GM12878 (cell line): ENCODE measurements around the gene FAM170B. TPM values are rescaled to one million over a fixed set of nuclear protein-coding genes. Genes with fewer than 3 reads are reported as not detected.

Experiments used
- ATAC-seq: fragments of 200-7000 bp; cut with Tn5 transposase; 3 replicates; pipeline ENCODE4 v1.9.1; 2020; ENCODE audit warnings: mild to moderate bottlenecking, moderate library complexity
- BruUV-seq: library from RNA; stranded (reverse); fragments of 400-500 nt; replicated peaks from 2 replicates; lab custom pipeline; 2021; lab: Mats Ljungman, UMichigan
- CTCF ChIA-PET: fragments of 300-600 bp; sonication (Branson Sonifier 250); formaldehyde crosslinking; extraction: SDS; loops from one replicate; lab custom pipeline; 2021; ENCODE audit warnings: inconsistent platforms; lab: Yijun Ruan, JAX
- POLR2A ChIA-PET: fragments of 350-600 bp; formaldehyde crosslinking; extraction: SDS; loops from one replicate; lab custom pipeline; 2021; ENCODE audit warnings: inconsistent platforms; lab: Charles Lee
- RAD21 ChIA-PET: fragments of 300-600 bp; sonication (Branson Sonifier 250); formaldehyde crosslinking; loops from one replicate; lab custom pipeline; 2023; ENCODE audit warnings: antibody characterized with exemption; ENCODE audit not compliant: unreplicated experiment; lab: Charles Lee
- SMC1A ChIA-PET: fragments of 300-600 bp; sonication (Branson Sonifier 250); formaldehyde crosslinking; loops from one replicate; lab custom pipeline; 2023; ENCODE audit not compliant: unreplicated experiment, uncharacterized antibody; lab: Charles Lee
- DNase-seq: peaks from one replicate; pipeline ENCODE4 v3.0.0-alpha.2; 2011; ENCODE audit warnings: low read depth, low spot score
- FAIRE-seq: peaks from 3 replicates; lab custom pipeline; 2011; peaks lifted over from hg19 to GRCh38; lab: Jason Lieb, UNC
- H2AFZ ChIP-seq: 2 replicates; pipeline ENCODE4 v1.6.0; 2011; ENCODE audit warnings: low read depth, low read length, control low read depth; ENCODE audit not compliant: control insufficient read depth
- H3K27ac ChIP-seq: 2 replicates; pipeline ENCODE4 v1.5.1; 2011; ENCODE audit warnings: control low read depth; ENCODE audit not compliant: control insufficient read depth, insufficient read depth
- H3K27me3 ChIP-seq, 2 experiments: replicated peaks in 1 of 2; 2 replicates each; pipeline versions ENCODE4 v1.6.0 to v1.6.1; 2011; ENCODE audit warnings: low read length in 1 of 2; ENCODE audit not compliant: control insufficient read depth in 2 of 2, insufficient read depth in 2 of 2
- H3K36me3 ChIP-seq, 2 experiments: 2 replicates each; pipeline ENCODE4 v1.5.1; 2011; ENCODE audit warnings: low read length in 1 of 2; ENCODE audit not compliant: control insufficient read depth in 2 of 2, insufficient read depth in 2 of 2
- H3K4me1 ChIP-seq: 2 replicates; pipeline ENCODE4 v1.6.1; 2011; ENCODE audit warnings: mild to moderate bottlenecking, low read length, moderate library complexity, mixed read lengths; ENCODE audit not compliant: control insufficient read depth, insufficient read depth
- H3K4me2 ChIP-seq: 2 replicates; pipeline ENCODE4 v1.6.0; 2011; ENCODE audit warnings: control low read depth; ENCODE audit not compliant: control insufficient read depth, insufficient read depth
- H3K4me3 ChIP-seq: fragments of 200-600 bp; sonication (generic); 2 replicates; pipeline ENCODE4 v1.5.1; 2016
- H3K79me2 ChIP-seq: 2 replicates; pipeline ENCODE4 v1.6.0; 2011; ENCODE audit warnings: low read length; ENCODE audit not compliant: control insufficient read depth, insufficient read depth
- H3K9ac ChIP-seq: 2 replicates; pipeline ENCODE4 v1.8.0; 2011; ENCODE audit warnings: low read length, control low read depth, mixed read lengths; ENCODE audit not compliant: control insufficient read depth, insufficient read depth
- H3K9me3 ChIP-seq: replicated peaks from 3 replicates; pipeline ENCODE4 v1.5.1; 2011; ENCODE audit warnings: mild to moderate bottlenecking, low read length; ENCODE audit not compliant: control insufficient read depth, insufficient read depth
- H4K20me1 ChIP-seq: 2 replicates; pipeline ENCODE4 v1.6.0; 2011; ENCODE audit not compliant: control insufficient read depth, insufficient read depth
- ATF7 ChIP-seq: fragments of 450-650 bp; IDR thresholded peaks from 2 replicates; pipeline ENCODE4 v1.6.1; 2016; ENCODE audit warnings: low read depth, mild to moderate bottlenecking
- CHD2 ChIP-seq: IDR thresholded peaks from 2 replicates; pipeline ENCODE4 v1.6.1; 2011; ENCODE audit warnings: low read depth, low read length, improper control_type of control experiment, borderline replicate concordance
- DPF2 ChIP-seq: fragments of 450-650 bp; IDR thresholded peaks from 2 replicates; pipeline ENCODE4 v1.6.1; 2017; ENCODE audit warnings: mild to moderate bottlenecking
- KDM1A ChIP-seq: fragments of 200-600 bp; sonication (generic); IDR thresholded peaks from 2 replicates; pipeline ENCODE4 v1.6.1; 2016; ENCODE audit warnings: borderline replicate concordance
- LARP7 ChIP-seq: fragments of 450-650 bp; IDR thresholded peaks from 2 replicates; pipeline ENCODE4 v1.6.1; 2017; ENCODE audit warnings: mild to moderate bottlenecking
- PAX5 ChIP-seq: IDR thresholded peaks from 2 replicates; pipeline ENCODE4 v1.6.1; 2011; ENCODE audit warnings: low read depth, low read length, borderline replicate concordance
- PAX8 ChIP-seq: fragments of 450-650 bp; IDR thresholded peaks from 2 replicates; pipeline ENCODE4 v1.6.1; 2017; ENCODE audit warnings: mild to moderate bottlenecking, moderate library complexity
- SMAD1 ChIP-seq: fragments of 450-650 bp; IDR thresholded peaks from 2 replicates; pipeline ENCODE4 v1.6.1; 2018; ENCODE audit warnings: mild to moderate bottlenecking, low read depth; ENCODE audit not compliant: partially characterized antibody
- SREBF2 ChIP-seq: IDR thresholded peaks from 2 replicates; pipeline ENCODE4 v1.6.1; 2012; ENCODE audit warnings: mild to moderate bottlenecking, low read length
- TBL1XR1 ChIP-seq: IDR thresholded peaks from 2 replicates; pipeline ENCODE4 v1.6.1; 2012; ENCODE audit warnings: low read depth, low read length, improper control_type of control experiment
- ZNF207 ChIP-seq: fragments of 450-650 bp; IDR thresholded peaks from 2 replicates; pipeline ENCODE4 v1.6.1; 2014; ENCODE audit warnings: antibody characterized with exemption, mild to moderate bottlenecking, borderline replicate concordance
- WGBS: methylation state at CpG from one replicate; pipeline ENCODE4 v1.1.6; 2016; ENCODE audit warnings: low lambda C conversion rate; ENCODE audit not compliant: insufficient replicate concordance, insufficient coverage; ENCODE audit errors: missing lambda C conversion rate; 5-methylcytosine and 5-hydroxymethylcytosine counted together
- in situ Hi-C: fragments of 300-500 bp; cut with MboI; formaldehyde crosslinking; loops from 9 replicates; pipeline ENCODE4 v1.14.3; 2018; ENCODE audit warnings: mixed read lengths
- intact Hi-C: fragments of 100-400 bp; cut with micrococcal nuclease; formaldehyde crosslinking; loops from one replicate; pipeline ENCODE4 v1.14.2; 2022; ENCODE audit not compliant: unreplicated experiment
- polyA plus RNA-seq, 11 experiments: library from polyadenylated mRNA; depleted of rRNA in 4 of 11; unstranded in 6 of 11; stranded (reverse) in 5 of 11; fragments of >200 nt; fragmentation: Nextera tagmentation in 4 of 11; fragmentation: Illumina TruSeq in 1 of 11; extraction: Ambion mirVana in 4 of 11; extraction: Trizol in 1 of 11; gene quantifications; 1 replicate in 1 of 11; 2 replicates in 10 of 11; pipeline versions ENCODE4 v1.2.1 to v1.2.3, GENCODE V29; 2011 to 2016; ENCODE audit warnings: inconsistent platforms in 2 of 11, missing spikeins in 2 of 11, low read depth in 1 of 11
- total RNA-seq, 4 experiments: library from RNA; depleted of rRNA in 3 of 4; stranded (reverse); fragments of >200 nt in 3 of 4; fragmentation: Illumina TruSeq in 1 of 4; extraction: Trizol in 1 of 4; gene quantifications; 2 replicates each; pipeline versions ENCODE4 v1.2.1 to v1.2.3, GENCODE V29; 2013 to 2021
- TF ChIP-seq, protein P1 (sequence below): IDR thresholded peaks from 2 replicates; pipeline ENCODE4 v1.6.1; 2012; ENCODE audit warnings: low read length, inconsistent platforms
- TF ChIP-seq, protein P2 (sequence below): fragments of 450-650 bp; IDR thresholded peaks from 2 replicates; pipeline ENCODE4 v1.6.1; 2016; ENCODE audit warnings: mild to moderate bottlenecking, moderate library complexity, borderline replicate concordance
- TF ChIP-seq, protein P3 (sequence below): fragments of 450-650 bp; IDR thresholded peaks from 2 replicates; pipeline ENCODE4 v1.6.1; 2017; ENCODE audit warnings: borderline replicate concordance

FAM170B gene
- total and polyA plus RNA-seq, 10 of the 15 experiments (the other 5 are each of a cell fraction or from before 2014, with no cell fraction given), result not detected

DNA sequence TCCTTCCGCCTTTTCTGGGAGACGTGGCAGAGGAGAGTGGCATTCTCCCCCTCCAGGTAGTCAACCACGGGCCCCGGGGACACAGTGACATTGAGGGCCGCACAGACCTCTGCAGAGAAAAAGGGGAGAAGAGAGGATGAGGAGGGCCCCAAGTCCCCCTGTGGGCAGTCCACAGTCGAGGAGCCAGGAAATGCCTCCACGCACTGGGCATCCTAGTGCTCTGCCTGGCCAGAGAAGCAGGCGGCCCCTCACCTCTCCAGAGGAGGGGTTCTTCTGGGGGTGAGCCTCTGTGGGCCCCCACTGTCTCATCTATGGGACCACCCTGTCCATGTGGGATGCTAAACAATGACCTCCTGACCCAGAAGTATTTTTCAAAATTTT is 25.9 kb downstream of the FAM170B start (continued):
- TF ChIP-seq SMAD1 (no peak), LARP7 (no peak), DPF2 (no peak), TBL1XR1 (no peak), ATF7 (no peak)
- TF ChIP-seq, all 136 proteins: peak for 0

DNA sequence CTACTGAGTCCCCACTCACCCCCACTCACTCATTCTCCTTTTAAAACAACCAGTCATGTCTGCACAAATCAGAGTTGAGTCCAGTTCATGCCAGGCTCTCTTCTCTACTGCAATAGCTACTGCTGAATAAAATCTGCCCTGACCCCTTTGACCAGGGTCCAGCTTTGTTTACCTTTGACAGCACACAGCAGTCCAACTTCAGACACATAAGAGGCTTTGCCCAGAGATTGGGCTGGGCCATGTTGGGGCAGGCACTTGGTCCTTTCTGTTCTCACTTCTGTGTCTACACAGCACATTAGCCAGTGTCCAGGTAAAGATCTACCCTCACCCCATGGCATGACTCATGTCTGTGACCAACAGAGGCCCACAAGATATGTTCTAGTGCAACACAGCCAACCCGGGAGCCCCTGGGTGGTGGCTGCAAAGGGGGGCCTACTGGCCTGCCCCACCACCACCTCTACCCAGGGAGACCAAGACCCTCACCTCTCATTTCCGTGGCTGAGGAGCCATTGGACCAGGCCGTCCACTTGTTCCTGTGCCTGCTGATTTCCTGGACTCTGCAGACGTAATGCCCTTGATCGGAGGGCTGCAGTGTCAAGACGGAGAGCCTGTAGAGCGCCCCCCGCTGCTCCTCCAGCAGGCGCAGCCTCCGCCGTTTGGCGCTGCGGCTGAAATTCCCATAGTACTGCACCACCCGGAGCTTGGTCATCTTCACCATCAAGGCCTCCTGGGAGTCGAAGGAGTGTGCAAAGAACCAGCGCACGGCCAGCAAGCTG is 26.5 kb downstream of the FAM170B start:
- DNase-seq (no peak), FAIRE-seq (no peak), ATAC-seq (no peak)
- no peak overlapping the region for H3K27ac ChIP-seq
- H3K4me2 ChIP-seq, result no peak overlapping the region
- no peaks in the 10 kb centered on the region for H3K36me3 ChIP-seq
- POLR2A ChIA-PET, result no interaction called here
- SMC1A ChIA-PET, result no interaction called here
- RAD21 ChIA-PET, result no interaction called here
- no TSS peak for BruUV-seq
- 69% methylated on average over 17 of the region's 17 CpGs for WGBS
- no peak overlapping the region for H3K4me3 ChIP-seq
- intact Hi-C loops, result no loop called here
- no peaks in the 10 kb centered on the region for H4K20me1 ChIP-seq
- CTCF ChIA-PET, result no interaction called here
- H3K79me2 ChIP-seq, result no peaks in the 10 kb centered on the region
- H3K9me3 ChIP-seq, result no peaks in the 10 kb centered on the region
- in situ Hi-C loops, result no loop called here
- no peak overlapping the region for H2AFZ ChIP-seq
- H3K27me3 ChIP-seq, result no peaks in the 10 kb centered on the region; a peak in 1 of 4 replicates
- H3K4me1 ChIP-seq, result no peaks in the 10 kb centered on the region
- H3K9ac ChIP-seq, result no peak overlapping the region
- TF ChIP-seq CHD2, result no peak
- TF ChIP-seq, protein P1, sequence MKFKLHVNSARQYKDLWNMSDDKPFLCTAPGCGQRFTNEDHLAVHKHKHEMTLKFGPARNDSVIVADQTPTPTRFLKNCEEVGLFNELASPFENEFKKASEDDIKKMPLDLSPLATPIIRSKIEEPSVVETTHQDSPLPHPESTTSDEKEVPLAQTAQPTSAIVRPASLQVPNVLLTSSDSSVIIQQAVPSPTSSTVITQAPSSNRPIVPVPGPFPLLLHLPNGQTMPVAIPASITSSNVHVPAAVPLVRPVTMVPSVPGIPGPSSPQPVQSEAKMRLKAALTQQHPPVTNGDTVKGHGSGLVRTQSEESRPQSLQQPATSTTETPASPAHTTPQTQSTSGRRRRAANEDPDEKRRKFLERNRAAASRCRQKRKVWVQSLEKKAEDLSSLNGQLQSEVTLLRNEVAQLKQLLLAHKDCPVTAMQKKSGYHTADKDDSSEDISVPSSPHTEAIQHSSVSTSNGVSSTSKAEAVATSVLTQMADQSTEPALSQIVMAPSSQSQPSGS, result no peak
- TF ChIP-seq, protein P2, sequence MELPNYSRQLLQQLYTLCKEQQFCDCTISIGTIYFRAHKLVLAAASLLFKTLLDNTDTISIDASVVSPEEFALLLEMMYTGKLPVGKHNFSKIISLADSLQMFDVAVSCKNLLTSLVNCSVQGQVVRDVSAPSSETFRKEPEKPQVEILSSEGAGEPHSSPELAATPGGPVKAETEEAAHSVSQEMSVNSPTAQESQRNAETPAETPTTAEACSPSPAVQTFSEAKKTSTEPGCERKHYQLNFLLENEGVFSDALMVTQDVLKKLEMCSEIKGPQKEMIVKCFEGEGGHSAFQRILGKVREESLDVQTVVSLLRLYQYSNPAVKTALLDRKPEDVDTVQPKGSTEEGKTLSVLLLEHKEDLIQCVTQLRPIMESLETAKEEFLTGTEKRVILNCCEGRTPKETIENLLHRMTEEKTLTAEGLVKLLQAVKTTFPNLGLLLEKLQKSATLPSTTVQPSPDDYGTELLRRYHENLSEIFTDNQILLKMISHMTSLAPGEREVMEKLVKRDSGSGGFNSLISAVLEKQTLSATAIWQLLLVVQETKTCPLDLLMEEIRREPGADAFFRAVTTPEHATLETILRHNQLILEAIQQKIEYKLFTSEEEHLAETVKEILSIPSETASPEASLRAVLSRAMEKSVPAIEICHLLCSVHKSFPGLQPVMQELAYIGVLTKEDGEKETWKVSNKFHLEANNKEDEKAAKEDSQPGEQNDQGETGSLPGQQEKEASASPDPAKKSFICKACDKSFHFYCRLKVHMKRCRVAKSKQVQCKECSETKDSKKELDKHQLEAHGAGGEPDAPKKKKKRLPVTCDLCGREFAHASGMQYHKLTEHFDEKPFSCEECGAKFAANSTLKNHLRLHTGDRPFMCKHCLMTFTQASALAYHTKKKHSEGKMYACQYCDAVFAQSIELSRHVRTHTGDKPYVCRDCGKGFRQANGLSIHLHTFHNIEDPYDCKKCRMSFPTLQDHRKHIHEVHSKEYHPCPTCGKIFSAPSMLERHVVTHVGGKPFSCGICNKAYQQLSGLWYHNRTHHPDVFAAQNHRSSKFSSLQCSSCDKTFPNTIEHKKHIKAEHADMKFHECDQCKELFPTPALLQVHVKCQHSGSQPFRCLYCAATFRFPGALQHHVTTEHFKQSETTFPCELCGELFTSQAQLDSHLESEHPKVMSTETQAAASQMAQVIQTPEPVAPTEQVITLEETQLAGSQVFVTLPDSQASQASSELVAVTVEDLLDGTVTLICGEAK, result no peak
- TF ChIP-seq PAX8, result no peak
- TF ChIP-seq SREBF2, result no peak
- no peak for TF ChIP-seq ZNF207
- TF ChIP-seq, protein P3, sequence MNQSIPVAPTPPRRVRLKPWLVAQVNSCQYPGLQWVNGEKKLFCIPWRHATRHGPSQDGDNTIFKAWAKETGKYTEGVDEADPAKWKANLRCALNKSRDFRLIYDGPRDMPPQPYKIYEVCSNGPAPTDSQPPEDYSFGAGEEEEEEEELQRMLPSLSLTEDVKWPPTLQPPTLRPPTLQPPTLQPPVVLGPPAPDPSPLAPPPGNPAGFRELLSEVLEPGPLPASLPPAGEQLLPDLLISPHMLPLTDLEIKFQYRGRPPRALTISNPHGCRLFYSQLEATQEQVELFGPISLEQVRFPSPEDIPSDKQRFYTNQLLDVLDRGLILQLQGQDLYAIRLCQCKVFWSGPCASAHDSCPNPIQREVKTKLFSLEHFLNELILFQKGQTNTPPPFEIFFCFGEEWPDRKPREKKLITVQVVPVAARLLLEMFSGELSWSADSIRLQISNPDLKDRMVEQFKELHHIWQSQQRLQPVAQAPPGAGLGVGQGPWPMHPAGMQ, result no peak
- no peak for TF ChIP-seq KDM1A
- TF ChIP-seq PAX5, result no peak
